Measurements from ENCODE around the gene IL4.
"Not testable (repeated sequence)": the region's sequence is repeated elsewhere in the genome, so short reads cannot be mapped to it uniquely, and the experiment has no call there.

Gene IL4

GRCh38 chr5:132673939-132674630 is at the start of gene IL4:
TSS of gene IL4 (plus strand) at chr5:132673989. CDS start at chr5:132674051, 62 bp downstream.
- no peak for DNase-seq (ENCODE audit: low read depth in 2 of 2)

GRCh38 chr5:132627470-132627869 is 46.3 kb upstream of the IL4 start:
- no peak for DNase-seq (ENCODE audit: low read depth in 2 of 2)

- DNase-seq (ENCODE audit: low read depth in 2 of 2), result no peak
Observed at GRCh38 chr5:132628814-132629213, 45.0 kb upstream of the IL4 start.

GRCh38 chr5:132629230-132629944 is 44.4 kb upstream of the IL4 start:
- no peak for DNase-seq (ENCODE audit: low read depth in 2 of 2)

GRCh38 chr5:132633587-132633986 is 40.2 kb upstream of the IL4 start:
- DNase-seq (ENCODE audit: low read depth in 2 of 2), result not testable (repeated sequence)

- no peak for DNase-seq (ENCODE audit: low read depth in 2 of 2)
Observed at GRCh38 chr5:132635873-132636272, 37.9 kb upstream of the IL4 start.

GRCh38 chr5:132637241-132637640 is 36.5 kb upstream of the IL4 start:
- DNase-seq (ENCODE audit: low read depth in 2 of 2), result no peak

- DNase-seq (ENCODE audit: low read depth in 2 of 2), result no peak
Observed at GRCh38 chr5:132639706-132640130, 34.1 kb upstream of the IL4 start.

- DNase-seq (ENCODE audit: low read depth in 2 of 2), result no peak
Observed at GRCh38 chr5:132640613-132641012, 33.2 kb upstream of the IL4 start.

GRCh38 chr5:132641241-132641723 is 32.5 kb upstream of the IL4 start:
- DNase-seq (ENCODE audit: low read depth in 2 of 2), result no peak

- DNase-seq (ENCODE audit: low read depth in 2 of 2), result no peak
Observed at GRCh38 chr5:132641841-132642240, 31.9 kb upstream of the IL4 start.

GRCh38 chr5:132644177-132644576 is 29.6 kb upstream of the IL4 start:
- no peak for DNase-seq (ENCODE audit: low read depth in 2 of 2)

- no peak for DNase-seq (ENCODE audit: low read depth in 2 of 2)
Observed at GRCh38 chr5:132646583-132647266, 27.1 kb upstream of the IL4 start.

- no peak for DNase-seq (ENCODE audit: low read depth in 2 of 2)
Observed at GRCh38 chr5:132647473-132647872, 26.3 kb upstream of the IL4 start.

GRCh38 chr5:132648355-132648754 is 25.4 kb upstream of the IL4 start:
- no peak for DNase-seq (ENCODE audit: low read depth in 2 of 2)

GRCh38 chr5:132651838-132652469 is 21.8 kb upstream of the IL4 start:
- no peak for DNase-seq (ENCODE audit: low read depth in 2 of 2)

- no peak for DNase-seq (ENCODE audit: low read depth in 2 of 2)
Observed at GRCh38 chr5:132653716-132654115, 20.1 kb upstream of the IL4 start.

- DNase-seq (ENCODE audit: low read depth in 2 of 2), result peak in 1 of 2 donors; percentile 31
Observed at GRCh38 chr5:132655821-132656773, 17.7 kb upstream of the IL4 start.

- DNase-seq (ENCODE audit: low read depth in 2 of 2), result no peak
Observed at GRCh38 chr5:132656774-132657355, 16.9 kb upstream of the IL4 start.

- DNase-seq (ENCODE audit: low read depth in 2 of 2), result no peak
Observed at GRCh38 chr5:132657676-132658380, 16.0 kb upstream of the IL4 start, which contains the start of gene IL13. TSS of gene IL13 (plus strand) at chr5:132658173. CDS start at chr5:132658187, 14 bp downstream.
